ENCODE data around the gene IFFO2.

The IFFO2 gene

GRCh38 chr1:18934205-18935000 is 22.1 kb downstream of the IFFO2 start:
- DNase-seq, result no peak

GRCh38 chr1:18932879-18933278 is 23.6 kb downstream of the IFFO2 start:
- no peak for DNase-seq

DNA sequence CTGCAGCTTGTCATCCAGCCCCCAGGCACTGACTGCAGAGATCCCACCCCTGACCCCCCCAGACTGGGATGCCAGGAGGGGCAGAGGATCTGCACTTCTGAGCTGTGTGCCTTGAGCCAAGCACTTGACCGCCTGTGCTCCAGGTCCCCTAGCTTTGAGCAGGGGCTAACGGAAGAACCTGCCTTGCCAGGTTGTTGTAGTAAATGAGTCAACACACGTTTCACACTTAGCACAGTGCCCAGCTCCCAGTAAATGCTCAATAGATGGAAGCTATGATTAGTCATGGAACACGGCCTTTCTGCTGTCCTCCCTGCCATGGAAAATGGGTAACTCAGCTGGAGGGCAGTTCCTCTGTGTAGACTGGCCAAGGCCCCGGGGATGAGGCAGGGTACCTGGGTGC is 24.1 kb downstream of the IFFO2 start:
- DNase-seq, result no peak

GRCh38 chr1:18931730-18932129 is 24.7 kb downstream of the IFFO2 start:
- no peak for DNase-seq

DNA sequence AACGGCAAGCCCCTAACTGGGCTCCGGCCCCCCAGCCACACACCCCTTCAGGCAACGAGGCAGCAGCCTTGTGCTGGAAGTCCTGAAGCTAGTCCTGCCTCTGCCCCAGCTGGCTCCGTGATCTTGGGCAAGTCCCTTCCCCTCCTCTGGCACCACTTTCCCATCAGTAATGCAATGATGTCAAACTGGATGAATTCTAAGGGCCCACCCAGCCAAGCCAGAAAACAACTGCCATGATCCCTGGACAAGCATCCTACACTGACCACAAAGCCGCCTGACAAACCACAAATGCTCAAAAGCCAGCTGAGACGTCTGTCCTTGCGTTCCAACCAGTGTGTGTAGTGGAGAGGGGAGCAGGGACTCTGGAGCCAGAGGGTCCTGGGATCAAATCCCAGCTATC is 26.8 kb downstream of the IFFO2 start:
- DNase-seq, result no peak

DNA sequence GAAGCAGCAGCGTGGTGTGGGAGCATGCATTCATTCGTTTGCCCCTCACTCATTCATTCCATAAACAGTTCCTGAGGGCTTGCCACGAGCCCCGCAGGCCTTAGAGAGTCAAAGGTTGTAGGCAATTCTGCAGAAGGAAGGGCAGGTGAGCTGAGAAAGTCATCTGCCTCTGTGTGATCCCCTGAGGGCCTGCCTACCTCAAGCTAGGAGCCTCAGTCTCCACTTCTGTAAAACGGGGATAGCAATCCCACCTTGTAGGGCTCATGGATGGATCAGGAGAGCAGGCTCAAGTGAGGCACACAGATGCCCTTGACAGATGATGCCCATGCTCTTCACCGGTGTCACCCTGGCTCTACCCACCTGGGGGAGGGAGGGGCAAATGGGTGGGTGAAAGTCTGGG is 27.5 kb downstream of the IFFO2 start:
- no peak for DNase-seq

- no peak for DNase-seq
Measured at GRCh38 chr1:18928406-18928805, 28.1 kb downstream of the IFFO2 start.

DNA sequence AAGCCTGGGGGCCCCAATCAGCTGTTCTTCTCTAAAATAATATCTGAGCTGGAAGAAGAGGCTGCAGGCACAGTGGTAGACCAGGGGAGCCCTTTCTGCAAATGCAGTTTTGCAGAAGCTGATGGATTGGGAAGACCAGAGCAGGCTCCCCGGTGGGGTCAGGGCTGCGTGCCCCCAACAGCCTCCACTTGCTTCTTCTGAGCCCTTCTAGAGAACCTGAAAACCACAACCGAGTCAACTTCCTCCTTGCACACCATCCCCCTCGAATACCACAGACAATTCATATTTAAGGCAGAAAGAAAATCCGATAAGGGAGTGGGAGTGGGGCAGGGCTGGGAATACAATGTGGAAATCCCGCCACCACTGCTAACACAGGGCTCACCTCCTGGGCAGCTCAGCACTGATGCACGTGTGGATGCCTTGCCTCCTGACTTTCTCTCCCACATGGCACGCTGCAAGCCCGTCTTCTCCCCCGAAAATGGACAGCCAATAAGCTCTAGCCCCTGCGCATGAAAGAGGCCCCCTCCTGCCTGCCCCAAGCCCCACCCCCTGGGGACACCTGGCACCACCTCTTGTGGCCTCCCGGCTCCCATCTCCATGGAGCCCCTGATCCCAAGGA is 28.7 kb downstream of the IFFO2 start:
- DNase-seq, result peak; percentile 80

GRCh38 chr1:18927082-18927653 is 29.3 kb downstream of the IFFO2 start:
- no peak for DNase-seq

GRCh38 chr1:18926315-18927081 is 30.0 kb downstream of the IFFO2 start:
- DNase-seq, result peak; percentile 88

DNA sequence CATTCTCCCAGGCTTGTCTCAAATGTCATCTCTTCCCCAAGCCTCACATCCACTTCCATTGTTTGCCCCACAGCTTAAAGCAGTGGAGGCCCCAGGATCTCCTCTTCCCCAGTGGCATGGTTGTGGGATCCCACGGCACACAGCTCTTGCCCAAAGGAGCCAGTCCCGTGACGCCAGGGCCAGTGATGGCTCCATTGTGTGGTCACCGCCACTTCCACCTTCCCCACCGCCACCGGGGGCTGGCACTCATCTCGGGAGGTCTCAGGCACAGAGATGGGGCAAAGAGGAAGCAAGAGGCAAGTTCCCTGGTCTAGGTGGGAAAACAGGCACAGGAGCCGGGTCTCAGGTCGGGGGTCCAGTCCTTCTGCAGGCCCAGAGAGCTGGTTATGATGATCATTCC is 31.2 kb downstream of the IFFO2 start:
- DNase-seq, result no peak

- no peak for DNase-seq
Measured at GRCh38 chr1:18924221-18924691, 32.2 kb downstream of the IFFO2 start.

DNA sequence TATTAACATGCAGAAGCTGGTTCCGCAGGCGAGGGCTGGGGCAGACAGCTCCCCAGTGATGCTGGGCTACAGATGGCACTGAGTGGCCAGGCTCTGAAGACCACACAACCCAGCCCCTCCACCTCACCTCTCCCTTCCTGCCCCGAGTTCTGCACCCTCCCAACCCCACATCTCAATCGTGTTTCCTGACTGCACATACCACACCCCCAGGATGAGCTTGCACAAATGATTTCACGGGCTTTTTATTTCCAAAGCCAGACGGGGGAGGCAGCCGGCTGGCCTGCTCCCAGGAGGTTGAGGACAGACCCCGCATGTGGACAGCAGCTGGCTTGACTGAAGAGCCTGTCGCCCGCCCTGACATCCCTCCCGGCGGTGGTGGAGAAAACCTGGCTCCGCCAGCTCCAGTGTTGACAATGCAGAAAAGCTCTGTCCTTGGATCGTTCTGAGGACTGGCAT is 32.7 kb downstream of the IFFO2 start:
- no peak for DNase-seq

GRCh38 chr1:18922848-18923755 is 33.4 kb downstream of the IFFO2 start:
- DNase-seq, result no peak

- no peak for DNase-seq
Measured at GRCh38 chr1:18922319-18922726, 34.2 kb downstream of the IFFO2 start.

- DNase-seq, result no peak
Measured at GRCh38 chr1:18921516-18922251, 34.8 kb downstream of the IFFO2 start.

GRCh38 chr1:18920931-18921330 is 35.5 kb downstream of the IFFO2 start:
- DNase-seq, result no peak

- DNase-seq, result no peak
Measured at GRCh38 chr1:18919956-18920355, 36.5 kb downstream of the IFFO2 start.

DNA sequence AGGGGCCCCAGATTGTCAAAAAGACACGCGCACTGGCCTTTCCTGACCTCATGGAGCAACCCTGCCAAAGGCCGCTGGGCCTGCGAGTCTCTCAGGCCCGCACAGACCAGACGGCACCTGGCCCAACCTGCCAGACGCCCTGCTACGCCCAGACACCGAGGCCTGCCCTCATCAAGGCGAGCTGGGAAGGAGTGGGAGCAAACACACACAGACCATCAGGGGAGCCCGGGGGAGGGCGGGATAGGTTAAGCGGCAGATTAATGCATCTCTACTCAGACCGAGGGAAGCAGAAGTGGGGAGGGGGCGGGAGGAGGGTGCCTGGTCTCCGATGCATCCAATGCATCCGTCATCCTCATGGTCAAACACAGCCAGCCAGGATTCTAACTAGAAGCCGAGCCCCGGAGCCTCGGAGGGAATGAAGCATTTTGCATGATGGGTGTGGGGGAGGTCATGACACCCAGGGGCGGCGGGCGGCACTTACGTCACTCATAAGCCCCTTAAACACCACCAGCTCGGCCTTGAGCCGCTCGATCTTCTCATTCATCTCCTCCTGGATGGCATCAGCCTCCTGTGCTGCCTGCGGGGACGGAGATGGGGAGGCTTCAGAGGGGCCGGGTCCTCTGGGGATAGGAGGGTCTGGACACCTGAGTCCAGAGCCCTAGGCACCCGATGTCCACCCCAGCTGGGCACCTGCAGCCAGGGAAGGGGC is 37.1 kb downstream of the IFFO2 start:
- no peak for DNase-seq

GRCh38 chr1:18918417-18918816 is 38.1 kb downstream of the IFFO2 start:
- DNase-seq, result no peak

Data from activated CD8-positive, alpha-beta memory T cell treated with anti-CD3 and anti-CD28 coated beads, Interleukin-2, amount 50 U/mL, for 48 hours (primary cell).